Measurements from ENCODE around the gene SHB. TPM values are rescaled to one million over a fixed set of nuclear protein-coding genes. Genes with fewer than 3 reads are reported as not detected.
A peak's percentile ranks its signal among the peaks of the same experiment; 100 is the strongest.

SHB gene
- polyA plus RNA-seq, 2 of the 4 experiments (the other 2 are of a cell fraction) = 15.4 to 22.0 TPM

GRCh38 chr9:38066914-38067858 lies 1.8 kb downstream of the SHB start:
- ChIA-PET CTCF (interaction anchor here (0.5 to 6.9 kb wide), 26 partner anchors 12 to 296 kb away, joined by 3 to 52 read pairs (median 4); no protein-coding TSS in a partner anchor), POLR2A (interaction anchor here (1.0 to 1.3 kb wide), 2 partner anchors 19 to 58 kb away, joined by 3 to 4 read pairs; no protein-coding TSS in a partner anchor)
- Histone ChIP-seq H3K4me1 (peaks cover 55% of the 10 kb centered on the region), H3K27ac (peak overlapping the region; percentile 95 to 100), H3K4me2 (peak overlapping the region; percentile 97), H3K4me3 (peak overlapping the region; percentile 93), H3K9me3 (no peaks in the 10 kb centered on the region)
- TF ChIP-seq ZFP36 (IDR thresholded peaks at IDR 0.05; ENCODE audit: borderline replicate concordance, partially characterized antibody) = no peak
- TF ChIP-seq CTCF (IDR thresholded peaks at IDR 0.05) = no peak
- no peak for TF ChIP-seq REST (IDR thresholded peaks at IDR 0.05)
- no peak for TF ChIP-seq MYC (IDR thresholded peaks at IDR 0.05; ENCODE audit: borderline replicate concordance, low read length)
- no peak for TF ChIP-seq ATOH8 (CRISPR knock-in tag; IDR thresholded peaks at IDR 0.05; ENCODE audit: low read depth)
- TF ChIP-seq RNF2 (IDR thresholded peaks at IDR 0.05; ENCODE audit: borderline replicate concordance, low read depth) = no peak
- no peak for TF ChIP-seq CEBPB (IDR thresholded peaks at IDR 0.05)
- no peak for TF ChIP-seq RAD21 (conservative IDR thresholded peaks at IDR 0.05 in 1 of 2, IDR thresholded peaks at IDR 0.05 in 1 of 2)
- TF ChIP-seq HOXA7 (CRISPR knock-in tag; IDR thresholded peaks at IDR 0.05) = no peak
- TF ChIP-seq CBX2 (IDR thresholded peaks at IDR 0.05; ENCODE audit: borderline replicate concordance, low read depth) = no peak
- TF ChIP-seq MAZ (IDR thresholded peaks at IDR 0.05; ENCODE audit: borderline replicate concordance, low read depth, low read length) = no peak
- TF ChIP-seq FOXS1 (CRISPR knock-in tag; IDR thresholded peaks at IDR 0.05) = no peak
- TF ChIP-seq KDM5A (IDR thresholded peaks at IDR 0.05) = no peak
- TF ChIP-seq ELK1 (IDR thresholded peaks at IDR 0.05; ENCODE audit: low read depth, low read length) = no peak
- TF ChIP-seq KDM1A (IDR thresholded peaks at IDR 0.05; ENCODE audit: low read depth) = no peak
- TF ChIP-seq POLR2A (IDR thresholded peaks at IDR 0.05; ENCODE audit: low read length) = no peak
- no peak for TF ChIP-seq EP300 (IDR thresholded peaks at IDR 0.05)
- DNase-seq (ENCODE audit: low read depth in 1 of 2, low spot score in 1 of 2) (no peak), FAIRE-seq (no peak), ATAC-seq (peak in 1 of 2 experiments; percentile 21; a peak in 3 of 6 replicates)
- WGBS (ENCODE audit: missing lambda C conversion rate) = 2% methylated on average over 41 of the region's 47 CpGs

All from A549 (cell line).